ACC112 (cell line): Measurements from ENCODE around the gene ACTR2.

Experiments
- H2AFZ ChIP-seq: fragments of 200-600 bp; sonication (generic); one replicate; pipeline ENCODE4 v1.6.0; 2017; ENCODE audit warnings: antibody characterized with exemption, low read length; ENCODE audit not compliant: unreplicated experiment
- H3K27ac ChIP-seq: fragments of 200-600 bp; sonication (generic); 2 replicates; pipeline ENCODE4 v1.5.1; 2014; ENCODE audit warnings: low read depth, mild to moderate bottlenecking, antibody characterized with exemption, low read length, moderate library complexity
- H3K27me3 ChIP-seq: fragments of 200-600 bp; sonication (generic); 2 replicates; pipeline ENCODE4 v1.6.1; 2014; ENCODE audit warnings: mild to moderate bottlenecking, antibody characterized with exemption, low read length, moderate library complexity, mixed read lengths; ENCODE audit not compliant: insufficient read depth
- H3K36me3 ChIP-seq: fragments of 200-600 bp; sonication (generic); 2 replicates; pipeline ENCODE4 v1.6.1; 2016; ENCODE audit warnings: mild to moderate bottlenecking, antibody characterized with exemption, low read length, moderate library complexity, mixed read lengths; ENCODE audit not compliant: insufficient read depth
- H3K4me1 ChIP-seq: fragments of 200-600 bp; sonication (generic); one replicate; pipeline ENCODE4 v1.6.1; 2016; ENCODE audit warnings: low read length, mixed read lengths; ENCODE audit not compliant: insufficient read depth, unreplicated experiment, control insufficient read depth
- H3K4me3 ChIP-seq: fragments of 200-600 bp; sonication (generic); 2 replicates; pipeline ENCODE4 v1.5.1; 2014; ENCODE audit warnings: mild to moderate bottlenecking, low read depth, low read length
- H3K79me2 ChIP-seq: fragments of 200-600 bp; sonication (generic); one replicate; pipeline ENCODE4 v1.6.0; 2016; ENCODE audit warnings: low read length; ENCODE audit not compliant: control insufficient read depth, unreplicated experiment, insufficient read depth

The ACTR2 gene

DNA sequence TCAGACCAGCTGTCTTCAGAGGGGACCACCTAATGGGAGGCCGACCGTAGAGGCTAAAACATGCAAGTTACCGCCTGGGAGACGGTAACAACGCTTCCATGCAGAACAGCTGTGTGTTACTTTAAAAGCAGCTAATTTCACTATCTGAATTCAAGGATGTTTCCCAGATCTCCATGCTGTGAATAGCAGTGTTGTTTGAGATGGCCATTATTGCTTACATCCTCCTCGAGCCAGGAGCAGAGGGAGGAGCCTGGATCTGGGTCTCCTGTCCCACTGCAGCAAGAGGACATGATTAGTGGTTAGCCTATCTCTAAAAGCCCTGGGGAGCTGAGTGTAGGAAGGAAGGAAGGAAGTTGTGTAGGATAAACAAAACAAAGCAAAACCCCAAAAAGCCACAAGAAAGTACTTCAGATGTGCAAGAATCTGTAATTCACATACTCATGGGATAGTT is 50.9 kb downstream of the ACTR2 start:
- Histone ChIP-seq H3K79me2 (no peaks in the 10 kb centered on the region), H3K36me3 (no peaks in the 10 kb centered on the region), H3K27me3 (no peaks in the 10 kb centered on the region), H3K4me3 (no peak overlapping the region), H3K4me1 (peaks cover 27% of the 10 kb centered on the region), H3K27ac (no peak overlapping the region), H2AFZ (no peak overlapping the region)

DNA sequence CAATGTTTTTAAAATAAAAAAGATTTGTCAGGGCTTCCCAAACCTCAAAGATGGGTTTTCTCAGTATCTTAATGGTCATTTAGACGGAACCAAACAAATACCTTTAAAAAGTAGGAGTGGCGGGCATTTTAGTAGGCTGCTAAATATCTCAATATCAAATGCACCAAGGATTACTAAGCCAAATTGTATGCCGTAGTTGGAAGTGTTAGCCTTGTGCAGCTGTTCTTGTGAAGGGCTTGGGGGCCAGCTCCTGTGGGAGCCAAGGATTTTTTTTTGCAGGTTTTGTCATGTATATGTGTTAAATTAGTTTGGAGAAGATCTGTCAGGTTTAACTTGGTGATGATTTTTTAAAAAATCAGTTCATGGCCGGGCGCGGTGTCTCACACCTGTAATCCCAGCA is 52.1 kb downstream of the ACTR2 start:
- Histone ChIP-seq H3K4me1 (peaks cover 27% of the 10 kb centered on the region), H3K4me3 (no peak overlapping the region), H3K27ac (no peak overlapping the region), H3K79me2 (no peaks in the 10 kb centered on the region), H3K36me3 (no peaks in the 10 kb centered on the region), H2AFZ (no peak overlapping the region), H3K27me3 (no peaks in the 10 kb centered on the region)

DNA sequence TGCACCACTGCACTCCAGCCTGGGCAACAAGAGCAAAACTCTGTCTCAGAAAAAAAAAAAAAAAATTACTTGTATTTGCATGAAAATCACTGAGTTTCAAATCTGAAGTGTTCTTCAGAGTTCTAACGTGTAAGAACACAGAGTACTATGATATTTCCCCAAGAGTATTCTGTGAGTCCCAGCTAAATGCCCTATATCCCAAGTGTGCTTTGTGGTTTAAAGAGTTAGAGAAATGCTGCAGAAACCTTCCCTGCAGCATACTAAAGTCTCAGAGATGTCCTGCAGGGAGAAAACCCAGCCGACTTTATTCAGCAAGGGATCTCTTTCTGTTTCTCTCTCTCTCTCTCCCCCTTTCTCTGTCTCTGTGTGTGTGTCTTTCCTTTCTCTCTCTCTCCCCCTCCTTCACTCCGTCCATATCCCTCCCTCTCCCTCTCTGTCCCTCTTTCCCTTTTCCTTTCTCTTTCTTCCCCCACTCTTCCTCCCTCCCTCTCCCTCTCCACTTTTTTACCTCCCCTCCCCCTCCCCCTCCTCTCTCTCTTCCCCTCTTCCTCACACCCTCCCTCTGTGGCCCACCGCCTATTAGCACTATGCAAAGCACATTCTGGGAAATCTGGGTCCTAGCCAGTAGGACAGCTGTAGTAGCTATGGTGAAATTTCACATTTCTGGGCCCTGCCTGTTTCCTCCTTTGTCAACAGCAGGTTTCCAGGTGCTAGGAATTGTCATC is 54.2 kb downstream of the ACTR2 start:
- H3K27me3 ChIP-seq = no peaks in the 10 kb centered on the region
- peaks cover 23% of the 10 kb centered on the region for H3K4me1 ChIP-seq
- H3K79me2 ChIP-seq = no peaks in the 10 kb centered on the region
- no peak overlapping the region for H3K27ac ChIP-seq
- H2AFZ ChIP-seq = no peak overlapping the region
- no peaks in the 10 kb centered on the region for H3K36me3 ChIP-seq
- H3K4me3 ChIP-seq = no peak overlapping the region

DNA sequence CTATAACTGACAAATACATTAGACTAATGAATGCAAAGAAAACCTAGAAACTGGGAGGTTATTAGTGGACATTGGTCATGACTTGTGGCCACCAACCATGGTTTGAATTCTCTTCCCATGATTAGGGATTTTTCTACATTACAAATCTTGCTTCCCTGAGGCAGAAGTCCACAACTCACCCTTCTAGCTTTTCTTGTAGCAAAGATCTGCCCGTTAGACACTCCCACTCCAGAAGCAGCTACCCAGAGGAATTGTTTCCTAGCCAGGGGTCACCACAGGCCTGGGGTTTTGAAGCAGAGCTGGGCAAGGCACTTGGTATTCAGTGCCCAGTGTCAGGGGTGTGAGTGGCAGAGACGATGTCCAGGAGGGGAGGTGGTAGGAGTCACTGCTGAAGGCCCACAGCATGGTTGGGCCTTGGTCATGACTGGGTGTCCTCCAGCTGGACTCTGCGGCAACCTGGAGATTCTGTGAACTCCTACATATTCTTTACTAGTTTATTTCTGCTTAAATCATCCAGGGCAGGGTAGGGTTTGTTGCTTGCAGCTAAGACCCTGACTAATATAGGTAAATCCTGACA is 54.9 kb downstream of the ACTR2 start:
- no peaks in the 10 kb centered on the region for H3K79me2 ChIP-seq
- H2AFZ ChIP-seq = no peak overlapping the region
- H3K4me1 ChIP-seq = peaks cover 17% of the 10 kb centered on the region
- H3K27me3 ChIP-seq = no peaks in the 10 kb centered on the region
- H3K27ac ChIP-seq = no peak overlapping the region
- H3K4me3 ChIP-seq = no peak overlapping the region
- H3K36me3 ChIP-seq = no peaks in the 10 kb centered on the region

DNA sequence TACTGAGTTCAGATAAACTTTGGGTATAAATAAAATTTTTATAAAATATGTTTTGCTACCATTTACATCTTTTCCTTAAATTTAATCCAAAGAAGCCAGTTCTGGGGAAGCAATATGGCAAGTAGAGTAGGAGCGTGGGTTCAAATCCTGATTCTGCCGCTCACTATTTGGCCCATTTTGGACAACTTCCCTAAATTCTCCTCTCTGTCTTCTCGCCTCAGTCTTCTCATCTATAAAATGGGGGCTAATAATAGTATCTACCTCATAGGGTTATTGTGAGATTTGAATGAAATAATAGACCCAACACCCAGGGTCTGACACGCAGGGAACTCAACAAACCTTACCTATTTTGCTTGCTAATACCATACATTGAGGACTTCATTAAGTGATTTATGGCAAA is 59.7 kb downstream of the ACTR2 start:
- H3K79me2 ChIP-seq = no peaks in the 10 kb centered on the region
- no peak overlapping the region for H3K4me3 ChIP-seq
- no peak overlapping the region for H2AFZ ChIP-seq
- H3K27ac ChIP-seq = no peak overlapping the region
- no peaks in the 10 kb centered on the region for H3K27me3 ChIP-seq
- H3K36me3 ChIP-seq = no peaks in the 10 kb centered on the region
- no peaks in the 10 kb centered on the region for H3K4me1 ChIP-seq

DNA sequence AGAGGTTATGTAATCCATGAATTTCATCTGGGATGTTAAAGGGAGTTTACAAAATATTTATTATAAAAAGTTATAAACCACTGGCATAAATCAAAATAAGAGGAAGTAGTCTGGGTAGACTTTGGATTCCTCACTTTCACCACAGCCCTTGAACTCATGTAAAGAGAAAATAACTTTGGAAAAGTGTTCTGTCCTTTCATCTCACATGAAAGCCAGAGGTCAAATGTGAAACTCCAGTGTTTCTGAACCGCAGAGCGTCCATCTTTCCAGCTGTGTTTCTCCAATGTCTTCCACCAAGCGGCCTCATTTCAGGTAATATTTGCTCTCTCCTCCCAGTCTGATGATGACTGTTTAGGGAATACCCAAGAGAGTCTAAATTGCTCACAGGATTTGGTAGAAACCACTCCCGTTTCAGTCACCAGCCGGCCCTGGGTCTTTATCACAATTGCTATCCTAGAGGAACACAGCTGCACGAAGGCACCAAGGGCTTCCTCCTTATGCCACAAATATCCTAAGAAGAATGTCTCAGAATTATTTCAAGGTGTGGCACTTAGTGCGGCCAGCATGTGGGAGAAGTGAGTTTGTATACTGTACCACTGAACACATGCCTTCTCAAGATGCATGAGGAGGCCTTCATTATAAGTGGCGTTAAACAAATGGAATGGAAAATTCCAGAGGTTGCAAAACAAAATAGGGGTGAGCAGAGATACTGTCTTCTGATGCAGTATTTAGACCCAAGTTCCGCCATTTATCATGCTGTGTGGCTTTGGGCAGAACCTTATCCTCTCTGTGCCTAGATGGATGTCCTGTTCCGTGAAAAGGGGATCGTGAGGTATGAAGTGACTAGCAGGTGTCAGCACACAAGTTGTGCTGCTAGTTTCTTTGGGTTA is 63.8 kb downstream of the ACTR2 start:
- Histone ChIP-seq H3K27me3 (no peaks in the 10 kb centered on the region), H3K4me1 (no peaks in the 10 kb centered on the region), H3K27ac (no peak overlapping the region), H3K4me3 (no peak overlapping the region), H2AFZ (no peak overlapping the region), H3K36me3 (no peaks in the 10 kb centered on the region), H3K79me2 (no peaks in the 10 kb centered on the region)

DNA sequence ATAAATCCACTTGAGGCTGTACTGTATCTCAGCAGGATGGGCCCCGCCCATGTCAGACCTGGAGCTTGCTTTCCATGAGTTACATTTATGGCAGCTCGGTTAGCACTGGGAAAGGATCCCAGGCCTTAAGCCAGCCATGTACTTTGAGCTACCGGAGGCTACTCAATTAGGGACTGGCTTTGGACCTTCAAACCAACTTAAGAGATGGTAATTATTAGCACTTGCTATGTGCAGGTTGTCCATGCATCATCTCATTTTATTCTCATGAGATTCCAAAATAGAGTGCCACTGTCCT is 64.4 kb downstream of the ACTR2 start:
- no peaks in the 10 kb centered on the region for H3K79me2 ChIP-seq
- H3K4me1 ChIP-seq = no peaks in the 10 kb centered on the region
- no peaks in the 10 kb centered on the region for H3K27me3 ChIP-seq
- H3K4me3 ChIP-seq = no peak overlapping the region
- no peak overlapping the region for H3K27ac ChIP-seq
- H3K36me3 ChIP-seq = no peaks in the 10 kb centered on the region
- H2AFZ ChIP-seq = no peak overlapping the region

DNA sequence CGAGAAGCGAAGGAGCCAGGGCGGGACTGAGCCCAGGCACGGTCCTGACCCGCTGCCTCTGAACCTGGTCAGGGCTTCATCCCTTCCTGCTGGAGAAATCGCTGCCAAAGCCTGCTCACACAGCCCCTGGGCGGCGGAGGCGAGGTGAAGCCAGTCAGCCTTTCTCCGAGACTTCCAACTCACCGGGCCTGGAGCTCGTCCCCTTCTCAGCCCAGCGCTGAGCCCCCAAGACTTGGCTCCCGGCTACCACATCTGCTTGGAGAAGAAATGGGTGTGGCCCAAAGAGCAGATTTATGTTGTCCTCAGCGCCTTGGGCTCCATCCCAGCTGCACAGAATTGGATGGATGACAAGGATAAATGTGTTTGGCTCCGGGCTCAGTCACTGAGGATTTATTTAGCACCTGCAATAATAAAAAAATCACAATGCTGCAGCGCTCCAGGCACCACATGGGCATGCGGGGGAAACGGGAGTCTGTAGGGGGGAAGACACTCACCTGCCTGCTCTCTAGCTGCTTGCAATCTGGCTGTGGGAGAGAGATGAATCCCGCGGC is 64.9 kb downstream of the ACTR2 start:
- no peaks in the 10 kb centered on the region for H3K79me2 ChIP-seq
- no peaks in the 10 kb centered on the region for H3K27me3 ChIP-seq
- H2AFZ ChIP-seq = no peak overlapping the region
- no peak overlapping the region for H3K4me3 ChIP-seq
- no peak overlapping the region for H3K27ac ChIP-seq
- H3K4me1 ChIP-seq = no peaks in the 10 kb centered on the region
- no peaks in the 10 kb centered on the region for H3K36me3 ChIP-seq

DNA sequence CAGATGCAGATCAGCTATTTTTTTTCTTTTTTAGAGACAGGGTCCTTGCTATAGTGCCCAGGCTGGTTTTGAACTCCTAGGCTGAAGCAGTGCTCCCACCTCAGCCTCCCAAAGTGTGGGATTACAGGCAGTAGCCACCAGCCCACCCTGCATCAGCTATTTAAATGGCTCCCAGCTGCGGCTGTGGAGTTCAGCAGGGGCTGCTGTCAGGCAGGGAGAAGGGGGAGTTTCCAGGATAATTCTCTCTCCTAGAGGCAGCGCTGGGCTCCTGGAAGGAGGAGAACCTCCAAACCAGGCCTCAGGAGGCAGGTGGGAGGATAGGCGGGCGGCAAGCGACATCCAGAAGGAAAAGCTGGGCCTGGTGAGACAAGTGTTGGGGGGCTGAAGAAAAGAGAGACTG is 65.7 kb downstream of the ACTR2 start:
- Histone ChIP-seq H3K27ac (no peak overlapping the region), H2AFZ (no peak overlapping the region), H3K79me2 (no peaks in the 10 kb centered on the region), H3K4me1 (no peaks in the 10 kb centered on the region), H3K27me3 (no peaks in the 10 kb centered on the region), H3K4me3 (no peak overlapping the region), H3K36me3 (no peaks in the 10 kb centered on the region)

DNA sequence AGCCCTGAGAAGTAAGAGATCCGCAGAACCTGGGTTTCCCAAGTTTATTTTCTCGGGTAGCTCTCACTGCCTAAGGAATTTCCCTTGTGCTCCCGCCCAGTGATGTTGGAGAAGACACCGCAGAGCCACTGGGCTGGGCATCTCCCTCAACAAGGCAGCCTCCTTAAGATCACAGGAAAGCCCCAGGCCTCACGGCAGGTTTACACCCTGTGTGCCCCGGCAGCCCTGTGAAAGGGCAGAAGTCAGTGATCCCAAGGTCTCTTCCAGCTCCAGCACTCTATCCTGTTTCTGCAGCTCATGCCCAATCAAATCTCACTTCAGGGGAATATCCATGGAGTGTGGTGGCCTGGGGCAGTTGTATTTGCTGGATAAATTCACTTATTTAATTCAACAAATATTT is 66.5 kb downstream of the ACTR2 start:
- H2AFZ ChIP-seq = no peak overlapping the region
- H3K27ac ChIP-seq = no peak overlapping the region
- H3K4me3 ChIP-seq = no peak overlapping the region
- no peaks in the 10 kb centered on the region for H3K79me2 ChIP-seq
- no peaks in the 10 kb centered on the region for H3K4me1 ChIP-seq
- no peaks in the 10 kb centered on the region for H3K36me3 ChIP-seq
- no peaks in the 10 kb centered on the region for H3K27me3 ChIP-seq
